Left colon (tissue), 2 donors: ENCODE measurements around the gene NAALAD2. TPM values are rescaled to one million over a fixed set of nuclear protein-coding genes. Genes with fewer than 3 reads are reported as not detected.
"Not testable (repeated sequence)": the region's sequence is repeated elsewhere in the genome, so short reads cannot be mapped to it uniquely, and the experiment has no call there.

Experiments
- ATAC-seq: fragments of 200-7000 bp; cut with Tn5 transposase; one replicate; pipeline ENCODE4 v1.9.1; 2020; ENCODE audit warnings: mild to moderate bottlenecking, moderate library complexity
- DNase-seq, 2 donors: peaks; one replicate each; pipeline ENCODE4 v3.0.0-alpha.2; 2020
- intact Hi-C, 2 donors: fragments of 100-400 bp; cut with DNase I in 1 of 2; cut with micrococcal nuclease in 1 of 2; formaldehyde crosslinking; loops; one replicate each; pipeline versions ENCODE4 v1.11.2 to v1.14.0; 2022; cut with DNase I, micrococcal nuclease
- long read RNA-seq: library from polyadenylated mRNA; unstranded; transcript quantifications from one replicate; pipeline ENCODE4 v2.0.0, GENCODE V29; 2021
- total RNA-seq, 2 donors: library from RNA; stranded (reverse); fragmentation: NEBNext Ultra II Directional; extraction: Animal tissue kit (Norgen Biotek cat#: 25700); gene quantifications; one replicate each; pipeline ENCODE4 v1.2.1, GENCODE V29; 2021
- donor health status: DM: no; HTN: no; CAD: no.
- donor health status: DM: yes; HTN: yes; CAD: no.

Gene NAALAD2
- under 1 TPM; 0.15 to 0.89 TPM for total RNA-seq
- long read RNA-seq, partial matches to known transcripts: 0 of 1 reads
- long read RNA-seq, other reads (novel, unspliced or antisense): 1 of 1 reads

GRCh38 chr11:90134478-90135003, at the start of gene NAALAD2:
TSS of gene NAALAD2 (plus strand) at chr11:90134663. CDS start at chr11:90134759, 96 bp downstream.
- intact Hi-C loops: no loop called here
- ATAC-seq (no peak), DNase-seq (peak; percentile 19 to 25)

- ATAC-seq, intact Hi-C loops, DNase-seq: not testable (repeated sequence)
These were observed 48.8 kb upstream of the NAALAD2 start, which contains the start of gene UBTFL1 for GRCh38 chr11:90085650-90086049. TSS of gene UBTFL1 (plus strand) at chr11:90085950. CDS start at chr11:90085950, 0 bp downstream.

GRCh38 chr11:90088731-90089130, 45.7 kb upstream of the NAALAD2 start:
- ATAC-seq, intact Hi-C loops, DNase-seq: not testable (repeated sequence)

GRCh38 chr11:90095230-90095924, 39.1 kb upstream of the NAALAD2 start:
- ATAC-seq, intact Hi-C loops, DNase-seq: not testable (repeated sequence)

GRCh38 chr11:90098261-90098660, 36.2 kb upstream of the NAALAD2 start:
- ATAC-seq, intact Hi-C loops, DNase-seq: not testable (repeated sequence)

DNA sequence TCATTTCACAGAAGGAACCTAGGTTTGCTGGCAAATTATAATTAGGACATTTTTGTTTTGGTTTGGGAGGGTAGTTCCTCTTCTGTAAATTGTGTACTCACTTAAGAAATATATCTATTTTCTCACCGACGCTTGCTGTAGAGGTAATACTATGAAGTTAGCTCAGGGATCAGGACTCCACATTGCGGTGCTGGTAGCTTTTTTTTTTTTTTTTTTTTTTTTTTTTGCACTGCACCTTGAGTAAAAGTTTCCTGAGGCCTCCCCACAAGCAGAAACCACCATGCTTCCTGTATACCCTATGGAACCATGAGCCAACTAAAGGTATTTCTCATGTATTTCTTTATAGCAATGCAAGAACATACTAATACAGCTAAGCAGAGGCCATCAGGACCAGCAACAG, 34.0 kb upstream of the NAALAD2 start:
- DNase-seq: no peak
- ATAC-seq: no peak
- intact Hi-C loops: no loop called here

GRCh38 chr11:90113541-90113940, 20.9 kb upstream of the NAALAD2 start:
- ATAC-seq (no peak), DNase-seq (no peak)
- intact Hi-C loops: no loop called here

- intact Hi-C loops: no loop called here
- ATAC-seq (no peak), DNase-seq (no peak)
These were observed 14.3 kb upstream of the NAALAD2 start for GRCh38 chr11:90120191-90120590.

DNA sequence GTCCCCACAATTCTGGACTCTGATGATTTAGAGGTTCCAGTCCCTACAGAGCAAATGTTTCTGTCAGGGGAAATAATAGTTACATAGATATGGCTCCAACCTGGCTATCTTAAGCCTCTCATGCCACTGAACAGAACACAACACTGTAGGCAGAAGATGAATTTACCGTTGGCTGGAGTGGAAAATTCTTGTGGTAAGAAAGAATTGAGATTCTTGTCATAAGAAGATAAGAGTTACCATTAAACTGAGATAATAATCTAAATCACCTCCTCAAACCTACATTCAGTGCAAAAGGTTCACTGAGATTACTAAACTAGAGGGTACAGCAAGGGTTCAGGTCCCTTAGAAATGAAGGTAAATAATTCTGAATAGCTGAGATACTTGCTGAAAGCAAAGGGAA, 10.1 kb upstream of the NAALAD2 start:
- DNase-seq (no peak), ATAC-seq (no peak)
- intact Hi-C loops: no loop called here

DNA sequence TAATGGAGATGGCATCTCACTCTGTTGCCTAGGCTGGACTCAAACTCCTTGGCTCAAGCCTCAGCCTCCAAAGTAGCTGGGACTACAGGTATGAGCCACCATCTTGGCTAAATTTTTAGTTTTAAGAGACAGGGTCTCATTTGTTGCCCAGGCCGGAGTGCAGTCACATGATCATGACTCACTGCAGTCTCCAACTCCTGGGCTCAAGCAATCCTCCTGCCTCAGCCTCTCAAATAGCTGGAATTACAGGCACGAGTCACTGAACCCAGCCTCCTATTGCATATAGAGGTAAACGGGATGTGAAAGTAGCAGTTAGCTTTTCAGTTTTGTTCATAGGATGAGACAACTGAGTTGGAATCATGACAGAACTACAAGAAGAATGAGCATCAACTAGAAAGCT, 9.5 kb upstream of the NAALAD2 start:
- ATAC-seq (no peak), DNase-seq (no peak)
- intact Hi-C loops: no loop called here

DNA sequence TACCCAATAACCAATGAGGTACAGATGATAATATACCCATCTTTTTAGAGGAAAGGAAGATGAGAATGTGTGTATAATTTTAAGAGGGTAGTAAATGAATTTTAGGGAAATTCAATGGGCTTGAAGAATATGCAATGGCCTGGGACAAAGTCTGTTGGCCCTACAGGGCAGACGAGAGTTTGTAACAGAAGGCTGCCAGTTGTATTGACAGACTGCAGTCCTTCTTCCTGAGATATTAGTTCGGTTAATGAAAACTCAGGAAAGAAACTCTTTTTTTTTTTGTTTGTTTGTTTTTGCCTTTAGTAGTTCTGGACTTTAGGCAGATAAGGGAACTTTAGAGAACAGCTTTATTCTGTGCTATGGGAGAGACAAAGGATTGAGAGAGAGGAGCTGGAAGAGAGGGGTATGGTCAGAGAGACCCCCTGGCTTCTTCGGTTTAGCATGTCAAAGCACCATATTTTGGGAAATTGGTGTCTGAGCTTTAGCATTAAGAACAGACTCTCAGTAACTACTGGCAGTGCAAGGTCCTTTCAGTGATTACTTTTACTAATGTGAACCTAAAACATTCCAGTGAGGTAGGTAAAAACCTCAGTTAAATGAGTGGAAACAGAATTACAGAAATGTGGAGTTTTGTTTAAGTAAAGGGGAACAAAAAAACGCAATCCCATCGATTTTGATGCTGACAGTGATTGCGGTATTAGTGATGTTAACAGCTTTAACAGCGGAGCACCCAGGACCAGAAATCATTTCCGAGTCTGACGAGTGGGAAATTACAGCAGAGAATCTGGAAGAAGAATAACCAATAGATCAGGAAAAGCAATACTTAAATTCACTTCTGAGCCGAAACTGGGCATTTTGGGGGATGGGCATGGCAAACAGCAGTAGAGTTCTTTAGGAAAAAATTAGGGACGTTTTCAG, 644 bp upstream of the NAALAD2 start:
- intact Hi-C loops: no loop called here
- ATAC-seq (no peak), DNase-seq (no peak)

GRCh38 chr11:90135016-90135415, 553 bp downstream of the NAALAD2 start:
- DNase-seq (no peak), ATAC-seq (no peak)
- intact Hi-C loops: no loop called here

DNA sequence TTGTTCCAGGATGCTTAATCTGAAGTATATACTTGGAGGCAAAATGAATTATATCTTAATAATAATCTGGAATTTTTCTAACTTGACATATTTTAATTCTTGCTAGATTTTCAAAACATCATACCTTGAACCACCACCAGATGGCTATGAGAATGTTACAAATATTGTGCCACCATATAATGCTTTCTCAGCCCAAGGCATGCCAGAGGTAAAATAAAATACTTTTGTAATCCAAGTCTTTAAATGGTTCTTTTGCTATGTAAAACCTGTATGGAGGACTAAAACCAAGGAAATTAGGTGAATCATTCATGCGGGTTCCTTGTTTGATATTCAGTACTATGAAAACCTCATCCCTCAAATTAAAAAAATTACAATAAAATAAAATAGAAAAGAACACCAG, 14.4 kb downstream of the NAALAD2 start:
- no peak for DNase-seq
- intact Hi-C loops: no loop called here
- no peak for ATAC-seq

- intact Hi-C loops, DNase-seq, ATAC-seq: not testable (repeated sequence)
These were observed 32.6 kb downstream of the NAALAD2 start for GRCh38 chr11:90166982-90167573.

GRCh38 chr11:90167704-90168103, 33.2 kb downstream of the NAALAD2 start:
- intact Hi-C loops, ATAC-seq, DNase-seq: not testable (repeated sequence)

- no peak for DNase-seq
- ATAC-seq: no peak
- intact Hi-C loops: no loop called here
These were observed 34.1 kb downstream of the NAALAD2 start for GRCh38 chr11:90168571-90168970.

- DNase-seq (no peak), ATAC-seq (no peak)
- intact Hi-C loops: no loop called here
These were observed 36.9 kb downstream of the NAALAD2 start for GRCh38 chr11:90171359-90171758.

DNA sequence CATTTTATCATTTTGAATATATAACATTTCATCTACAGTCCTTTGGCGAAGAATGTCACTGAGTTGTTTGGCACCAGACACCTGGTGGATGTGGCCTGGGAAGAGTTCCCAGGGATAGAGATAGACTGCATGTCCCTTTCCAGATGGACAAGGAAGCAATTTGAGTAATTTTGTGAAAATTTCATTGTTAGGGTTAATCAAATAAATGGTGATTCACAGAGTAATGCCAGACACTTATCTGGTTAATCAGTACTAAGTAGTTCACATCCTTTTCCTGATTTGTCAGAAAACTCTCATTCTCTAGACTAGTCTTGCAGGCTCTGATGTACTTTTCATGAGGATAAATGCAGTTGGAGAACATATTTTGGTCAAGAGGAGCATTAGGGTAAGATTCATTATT, 41.6 kb downstream of the NAALAD2 start:
- intact Hi-C loops: no loop called here
- ATAC-seq: no peak
- DNase-seq: no peak

- intact Hi-C loops: no loop called here
- no peak for DNase-seq
- ATAC-seq: no peak
These were observed 44.3 kb downstream of the NAALAD2 start for GRCh38 chr11:90178751-90179150.
